SU-DHL-6 (cell line): Measurements from ENCODE around the gene ARPP21.

Experiments used
- CTCF ChIP-seq: fragments of 200-600 bp; sonication (generic); IDR thresholded peaks from one replicate; pipeline ENCODE4 v1.5.1; 2017; ENCODE audit warnings: antibody characterized with exemption, mild to moderate bottlenecking, low read length, moderate library complexity; ENCODE audit not compliant: insufficient read depth, poor library complexity, severe bottlenecking
- EZH2phosphoT487 ChIP-seq: fragments of 200-600 bp; sonication (generic), shearing (Covaris generic); conservative IDR thresholded peaks from 2 replicates; pipeline ENCODE4 v1.6.1; 2018; ENCODE audit warnings: mild to moderate bottlenecking, antibody characterized with exemption, low read length, moderate library complexity, mixed read lengths

- no peak for TF ChIP-seq CTCF
- no peak for TF ChIP-seq EZH2phosphoT487
Measured at GRCh38 chr3:35685153-35685552, 45.8 kb downstream of the ARPP21 start.
